ENCODE results near the gene TBC1D23. TPM values are rescaled to one million over a fixed set of nuclear protein-coding genes. Genes with fewer than 3 reads are reported as not detected.

Gene TBC1D23
- total and polyA plus RNA-seq, 9 of the 15 experiments (the other 6 are each of a cell fraction or from before 2014, with no cell fraction given) = 23.4 to 85.8 (median 43.7) TPM

- TF ChIP-seq CBX8 (IDR thresholded peaks at IDR 0.05; ENCODE audit: borderline replicate concordance, extremely low read depth, low read depth, low read length, poor library complexity, severe bottlenecking) = no peak
- TF ChIP-seq HMGN3 (IDR thresholded peaks at IDR 0.05; ENCODE audit: borderline replicate concordance, extremely low read depth, insufficient read length, low read depth, low read length) = no peak
- TF ChIP-seq XRCC4 (IDR thresholded peaks at IDR 0.05; ENCODE audit: extremely low read depth, insufficient read depth, insufficient read length) = no peak
- TF ChIP-seq CCAR2 (IDR thresholded peaks at IDR 0.05; ENCODE audit: low read depth, low read length) = no peak
- TF ChIP-seq RBFOX2 (IDR thresholded peaks at IDR 0.05; ENCODE audit: low read depth, low read length) = no peak
- TF ChIP-seq ELK3 (CRISPR knock-in tag; IDR thresholded peaks at IDR 0.05) = no peak
- no peak for TF ChIP-seq PHB2 (IDR thresholded peaks at IDR 0.05; ENCODE audit: low read depth)
- TF ChIP-seq ZMIZ1 (IDR thresholded peaks at IDR 0.05; ENCODE audit: low read depth in 2 of 2, low read length in 2 of 2) = peak in 1 of 2 experiments; percentile 78; a peak in 2 of 4 replicates
- peak; percentile 90 for TF ChIP-seq CBFA2T2 (conservative IDR thresholded peaks at IDR 0.05)
- TF ChIP-seq SRSF3 (IDR thresholded peaks at IDR 0.05; ENCODE audit: insufficient read depth, low read length) = no peak
- no peak for TF ChIP-seq CLOCK (CRISPR knock-in tag; IDR thresholded peaks at IDR 0.05; ENCODE audit: borderline replicate concordance)
- peak; percentile 99 for TF ChIP-seq CTBP1 (IDR thresholded peaks at IDR 0.05; ENCODE audit: borderline replicate concordance)
- TF ChIP-seq CHD2 (IDR thresholded peaks at IDR 0.05; ENCODE audit: low read depth, low read length) = no peak
- no peak for TF ChIP-seq CHAMP1 (IDR thresholded peaks at IDR 0.05)
- peak; percentile 61; the same call in 1 of the 2 replicates for TF ChIP-seq PML (IDR thresholded peaks at IDR 0.05; ENCODE audit: low read length)
- TF ChIP-seq FOS (IDR thresholded peaks at IDR 0.05; ENCODE audit: extremely low read depth, insufficient read length) = no peak
- TF ChIP-seq TBL1XR1 (IDR thresholded peaks at IDR 0.05; ENCODE audit: low read length in 2 of 2) = peak in 1 of 2 experiments; percentile 74; a peak in 1 of 4 replicates
Measured at GRCh38 chr3:100289339-100289738, 28.5 kb downstream of the TBC1D23 start (continued).

Measured in K562 (cell line).